Lower lobe of right lung (tissue), 2 donors: ENCODE results near the gene SLC8A3. TPM values are rescaled to one million over a fixed set of nuclear protein-coding genes. Genes with fewer than 3 reads are reported as not detected.

Source experiments
- ATAC-seq, 2 donors: fragments of 200-7000 bp; cut with Tn5 transposase; one replicate each; pipeline ENCODE4 v1.9.1; 2020 to 2022; ENCODE audit warnings: mild to moderate bottlenecking in 2 of 2, moderate library complexity in 2 of 2
- DNase-seq: peaks from one replicate; pipeline ENCODE4 v3.0.0-alpha.2; 2020
- H3K27ac ChIP-seq: fragments of 200-600 bp; one replicate; pipeline ENCODE4 v1.8.0; 2022
- H3K27me3 ChIP-seq: fragments of 200-600 bp; one replicate; pipeline ENCODE4 v1.8.0; 2022; ENCODE audit warnings: low read depth
- H3K36me3 ChIP-seq: fragments of 200-600 bp; one replicate; pipeline ENCODE4 v1.8.0; 2022; ENCODE audit warnings: mild to moderate bottlenecking
- H3K4me1 ChIP-seq: fragments of 200-600 bp; one replicate; pipeline ENCODE4 v1.8.0; 2022
- H3K4me3 ChIP-seq: fragments of 200-600 bp; one replicate; pipeline ENCODE4 v1.8.0; 2022; ENCODE audit warnings: mild to moderate bottlenecking
- H3K9me3 ChIP-seq: fragments of 200-600 bp; one replicate; pipeline ENCODE4 v1.8.0; 2022
- CTCF ChIP-seq: fragments of 200-600 bp; IDR thresholded peaks from one replicate; pipeline ENCODE4 v1.8.0; 2022; ENCODE audit warnings: antibody characterized with exemption, mild to moderate bottlenecking
- intact Hi-C: fragments of 100-400 bp; cut with DNase I; formaldehyde crosslinking; loops from one replicate; pipeline ENCODE4 v1.11.0; 2022
- total RNA-seq: library from RNA; stranded (reverse); fragmentation: NEBNext Ultra II Directional; extraction: Animal tissue kit (Norgen Biotek cat#: 25700); gene quantifications from one replicate; pipeline ENCODE4 v1.2.1, GENCODE V29; 2021
- donor health status: DM: no; HTN: yes; CAD: no; lungs with severe emphysema.

SLC8A3 gene
- total RNA-seq, 1 donor from 2014 or later, result 1.9 TPM

DNA sequence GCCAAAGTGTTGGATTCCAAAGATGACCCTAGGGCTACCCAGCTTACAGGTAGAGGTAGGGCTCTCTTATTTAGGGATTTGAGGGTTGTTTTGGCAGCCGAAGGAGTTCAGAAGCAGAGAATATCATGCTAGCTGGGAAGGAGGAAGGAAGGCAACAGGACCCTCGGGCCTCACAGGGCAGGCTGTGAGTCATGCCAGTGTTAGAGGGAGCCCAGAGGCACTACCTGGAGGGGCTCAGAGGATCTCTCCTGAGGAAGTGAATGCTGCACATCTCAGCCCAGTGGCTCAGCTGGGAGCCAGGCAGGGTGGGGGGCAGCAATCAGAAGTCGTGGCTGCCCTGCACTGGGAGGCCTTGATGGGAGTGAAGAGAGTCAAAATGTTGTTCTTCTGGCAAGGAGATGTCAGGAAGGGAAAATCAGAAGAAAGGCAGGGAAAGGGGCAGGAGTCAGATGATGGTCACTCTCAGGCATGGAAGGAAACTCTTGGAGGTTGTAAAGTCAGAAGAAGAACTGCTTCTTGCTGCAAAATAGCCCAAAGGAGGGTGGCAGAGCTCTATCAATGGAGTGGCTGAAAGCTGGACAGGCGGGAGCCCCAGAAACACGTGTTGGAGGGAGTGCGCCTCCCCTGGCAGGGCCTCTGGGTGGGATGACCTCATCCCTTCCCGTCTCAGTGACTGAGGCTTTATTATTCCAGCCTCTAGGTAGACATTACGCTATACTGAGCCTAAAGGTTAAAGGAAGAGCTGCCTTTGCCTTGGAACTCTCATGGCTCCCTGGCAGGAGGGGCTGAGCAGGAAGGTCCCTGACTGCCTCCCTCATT lies 168.2 kb downstream of the SLC8A3 start:
- DNase-seq (no peak), ATAC-seq (no peak)
- Histone ChIP-seq H3K27me3 (no peaks in the 10 kb centered on the region), H3K9me3 (no peaks in the 10 kb centered on the region), H3K4me3 (no peak overlapping the region), H3K4me1 (peaks cover 11% of the 10 kb centered on the region), H3K36me3 (no peaks in the 10 kb centered on the region), H3K27ac (no peak overlapping the region)
- intact Hi-C loops, result no loop called here
- TF ChIP-seq CTCF, result no peak

DNA sequence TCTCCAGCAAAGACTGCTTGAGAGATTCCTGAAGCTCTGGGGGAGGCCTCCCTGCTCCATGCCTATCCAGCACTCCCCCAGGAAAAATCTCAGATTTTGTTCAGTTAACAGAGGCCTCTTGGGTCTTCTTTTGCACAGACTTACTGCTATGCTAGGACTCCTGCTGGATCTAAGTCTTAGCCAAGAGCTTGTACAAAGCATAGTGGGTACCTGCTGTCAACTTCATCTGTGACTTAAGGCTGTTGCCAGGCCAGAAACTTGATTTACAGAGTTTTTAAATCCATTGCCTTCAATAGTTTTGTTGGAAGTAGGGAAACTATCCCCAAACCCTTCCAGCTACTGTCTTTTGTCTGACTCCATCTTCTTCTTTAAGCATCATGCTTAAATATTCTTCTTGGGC lies 169.1 kb downstream of the SLC8A3 start:
- DNase-seq (no peak), ATAC-seq (no peak)
- Histone ChIP-seq H3K4me3 (no peak overlapping the region), H3K9me3 (no peaks in the 10 kb centered on the region), H3K4me1 (peaks cover 11% of the 10 kb centered on the region), H3K27ac (no peak overlapping the region), H3K36me3 (no peaks in the 10 kb centered on the region), H3K27me3 (no peaks in the 10 kb centered on the region)
- TF ChIP-seq CTCF, result no peak
- intact Hi-C loops, result no loop called here

DNA sequence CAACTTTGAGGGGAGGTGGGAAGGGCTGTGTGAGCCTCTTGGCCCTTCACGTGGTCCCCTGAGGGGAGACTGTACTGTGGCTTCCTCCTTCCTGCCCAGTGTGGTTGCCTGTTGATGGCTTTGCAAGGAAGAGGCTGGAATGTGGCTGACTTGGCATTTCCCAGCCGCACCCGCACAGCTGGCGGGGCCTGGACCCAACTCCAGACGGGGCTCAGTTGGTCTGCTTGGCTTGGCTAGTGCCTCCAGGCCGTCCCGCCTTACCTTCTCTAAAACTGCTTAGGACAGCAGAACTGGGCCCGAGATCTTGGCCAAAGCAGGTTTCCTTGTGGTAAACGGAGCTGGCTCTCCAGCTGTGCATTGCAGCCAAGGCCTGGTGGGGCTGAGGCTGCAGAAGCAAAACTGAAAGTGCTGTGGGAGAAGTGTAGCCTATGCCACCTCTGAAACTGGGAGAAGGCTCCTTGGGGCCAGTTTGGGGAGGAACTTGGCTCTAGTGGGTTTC lies 170.0 kb downstream of the SLC8A3 start:
- intact Hi-C loops, result no loop called here
- TF ChIP-seq CTCF, result no peak
- DNase-seq, result no peak
- peak; percentile 68 to 72 for ATAC-seq
- H3K36me3 ChIP-seq, result no peaks in the 10 kb centered on the region
- H3K27me3 ChIP-seq, result no peaks in the 10 kb centered on the region
- peaks cover 11% of the 10 kb centered on the region for H3K4me1 ChIP-seq
- peak overlapping the region; percentile 63 for H3K27ac ChIP-seq
- peak overlapping the region; percentile 46 for H3K4me3 ChIP-seq
- H3K9me3 ChIP-seq, result no peaks in the 10 kb centered on the region

DNA sequence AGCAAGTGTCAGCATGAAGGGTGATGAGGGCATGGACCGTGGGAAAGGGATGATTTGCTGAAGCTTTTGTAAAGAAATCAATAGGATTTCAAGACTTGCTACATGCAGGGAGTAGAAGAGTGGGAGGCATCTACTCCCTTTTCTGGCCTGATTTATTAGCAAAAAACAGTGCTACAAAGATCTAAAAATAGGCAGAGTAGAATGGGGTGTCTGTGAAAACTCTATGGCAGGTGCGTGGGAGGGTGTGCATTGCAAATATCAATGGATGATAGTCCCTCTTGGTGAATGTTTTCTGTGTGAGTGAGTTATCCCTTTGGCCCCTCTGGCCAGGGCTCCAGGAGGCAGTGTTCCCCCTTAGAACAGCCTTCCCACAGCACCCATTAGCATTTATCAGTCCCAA lies 170.5 kb downstream of the SLC8A3 start:
- intact Hi-C loops, result no loop called here
- DNase-seq, result no peak
- no peaks in the 10 kb centered on the region for H3K9me3 ChIP-seq
- H3K36me3 ChIP-seq, result no peaks in the 10 kb centered on the region
- no peaks in the 10 kb centered on the region for H3K27me3 ChIP-seq
- peaks cover 11% of the 10 kb centered on the region for H3K4me1 ChIP-seq
- no peak for ATAC-seq
- no peak overlapping the region for H3K4me3 ChIP-seq
- no peak for TF ChIP-seq CTCF
- peak overlapping the region; percentile 63 for H3K27ac ChIP-seq

- H3K27me3 ChIP-seq, result no peaks in the 10 kb centered on the region
- intact Hi-C loops, result no loop called here
- no peaks in the 10 kb centered on the region for H3K36me3 ChIP-seq
- no peak overlapping the region for H3K27ac ChIP-seq
- no peaks in the 10 kb centered on the region for H3K9me3 ChIP-seq
- no peak for TF ChIP-seq CTCF
- no peak overlapping the region for H3K4me3 ChIP-seq
- ATAC-seq, result no peak
- no peak for DNase-seq
- peaks cover 11% of the 10 kb centered on the region for H3K4me1 ChIP-seq
Measured at GRCh38 chr14:70014406-70015095, 174.2 kb downstream of the SLC8A3 start.
